Spinal cord (tissue), 10 donors: ENCODE results near the gene NANOS1. TPM values are rescaled to one million over a fixed set of nuclear protein-coding genes. Genes with fewer than 3 reads are reported as not detected.

Experiments
- DNase-seq, 6 donors: peaks; one replicate each; pipeline versions ENCODE4 v3.0.0 to v3.0.0-alpha.2; 2013 to 2015; ENCODE audit warnings: low spot score in 6 of 6, low read depth in 4 of 6
- H3K27ac ChIP-seq: one replicate; pipeline ENCODE4 v1.5.1; 2013; ENCODE audit warnings: low read depth, low read length, control low read depth
- H3K27me3 ChIP-seq: one replicate; pipeline ENCODE4 v1.6.1; 2013; ENCODE audit warnings: low read length; ENCODE audit not compliant: control insufficient read depth, insufficient read depth
- H3K36me3 ChIP-seq: one replicate; pipeline ENCODE4 v1.6.1; 2013; ENCODE audit warnings: low read length; ENCODE audit not compliant: control insufficient read depth, insufficient read depth
- H3K4me1 ChIP-seq: one replicate; pipeline ENCODE4 v1.6.1; 2013; ENCODE audit warnings: low read length; ENCODE audit not compliant: control insufficient read depth, insufficient read depth
- H3K4me3 ChIP-seq: one replicate; pipeline ENCODE4 v1.5.1; 2013; ENCODE audit warnings: low read depth, low read length, control low read depth
- H3K9me3 ChIP-seq: one replicate; pipeline ENCODE4 v1.6.1; 2013; ENCODE audit warnings: low read length; ENCODE audit not compliant: control insufficient read depth, insufficient read depth
- WGBS: methylation state at CpG from one replicate; pipeline ENCODE4 v1.1.5; 2013; ENCODE audit warnings: missing lambda C conversion rate; ENCODE audit not compliant: insufficient coverage; 5-methylcytosine and 5-hydroxymethylcytosine counted together
- polyA plus RNA-seq, 2 donors: library from polyadenylated mRNA; unstranded; fragments of 120-200 nt; gene quantifications; one replicate each; pipeline ENCODE4 v1.2.1, GENCODE V29; 2013; ENCODE audit not compliant: insufficient read length in 2 of 2
- total RNA-seq, 2 donors: library from RNA; depleted of rRNA in 1 of 2; stranded (reverse); fragments of 120-200 nt in 1 of 2; fragments of >200 nt in 1 of 2; gene quantifications; one replicate each; pipeline versions ENCODE4 v1.2.3 to v1.2.4, GENCODE V29; 2013 to 2014
- donor health status: healthy.

The NANOS1 gene
- total and polyA plus RNA-seq, 4 donors = 6.3 to 24.3 (median 14.9) TPM

DNA sequence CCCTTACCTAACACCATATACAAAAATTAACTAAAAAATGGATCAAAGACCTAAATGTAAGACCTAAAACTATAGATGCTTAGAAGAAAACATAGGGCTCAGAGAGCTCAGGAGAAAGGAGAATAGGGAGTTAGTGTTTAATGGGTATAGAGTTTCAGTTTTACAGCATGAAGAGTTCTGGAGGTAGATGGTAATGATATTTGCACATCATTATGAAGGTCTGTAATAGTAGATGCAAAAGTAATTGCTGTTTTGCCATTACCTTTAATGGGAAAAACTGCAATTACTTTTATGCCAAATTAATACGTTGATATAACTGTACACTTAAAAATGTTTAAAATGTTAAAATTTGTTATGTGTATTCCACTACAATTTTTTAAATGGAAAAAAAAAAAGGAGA lies 39.2 kb upstream of the NANOS1 start:
- no peak for DNase-seq
- no peaks in the 10 kb centered on the region for H3K27me3 ChIP-seq
- no peaks in the 10 kb centered on the region for H3K4me1 ChIP-seq
- no peaks in the 10 kb centered on the region for H3K9me3 ChIP-seq
- no peaks in the 10 kb centered on the region for H3K36me3 ChIP-seq
- no peak overlapping the region for H3K4me3 ChIP-seq
- no peak overlapping the region for H3K27ac ChIP-seq
- WGBS = no CpG with 5 or more reads among the region's 1 CpG

- no peak overlapping the region for H3K4me3 ChIP-seq
- DNase-seq = no peak
- no peaks in the 10 kb centered on the region for H3K9me3 ChIP-seq
- WGBS = no CpG with 5 or more reads among the region's 2 CpGs
- H3K36me3 ChIP-seq = no peaks in the 10 kb centered on the region
- no peaks in the 10 kb centered on the region for H3K4me1 ChIP-seq
- H3K27me3 ChIP-seq = no peaks in the 10 kb centered on the region
- H3K27ac ChIP-seq = no peak overlapping the region
Observed at GRCh38 chr10:118992496-118992895, 37.0 kb upstream of the NANOS1 start.

- Histone ChIP-seq H3K4me3 (no peak overlapping the region), H3K27me3 (no peaks in the 10 kb centered on the region), H3K9me3 (peaks cover 2% of the 10 kb centered on the region), H3K4me1 (no peaks in the 10 kb centered on the region), H3K27ac (no peak overlapping the region), H3K36me3 (no peaks in the 10 kb centered on the region)
- WGBS = 59% methylated on average over 2 of the region's 3 CpGs
- DNase-seq = no peak
Observed at GRCh38 chr10:118993214-118993613, 36.3 kb upstream of the NANOS1 start.

DNA sequence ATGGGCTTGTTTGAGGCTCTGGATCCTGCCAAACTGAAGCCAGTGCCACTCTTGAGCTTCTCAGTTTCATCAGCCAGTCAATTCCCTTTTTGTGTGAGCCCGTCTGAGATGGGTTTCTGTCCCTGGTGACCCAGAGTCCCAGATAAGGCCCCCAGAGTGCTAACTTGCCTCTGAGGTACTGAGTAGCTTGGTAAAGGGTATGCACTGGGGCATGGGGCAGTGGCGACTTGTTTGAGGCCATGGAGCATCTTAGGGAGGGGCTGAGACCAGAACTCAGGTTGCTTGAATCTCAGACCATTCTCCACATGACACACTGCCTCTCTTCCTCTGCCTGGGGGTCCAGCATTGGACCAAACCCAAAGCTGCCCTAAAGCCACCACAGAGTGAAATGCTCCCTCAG lies 35.2 kb upstream of the NANOS1 start:
- 100% methylated on average over 1 of the region's 2 CpGs for WGBS
- no peak for DNase-seq
- no peak overlapping the region for H3K27ac ChIP-seq
- H3K4me3 ChIP-seq = no peak overlapping the region
- no peaks in the 10 kb centered on the region for H3K4me1 ChIP-seq
- no peaks in the 10 kb centered on the region for H3K27me3 ChIP-seq
- H3K36me3 ChIP-seq = no peaks in the 10 kb centered on the region
- H3K9me3 ChIP-seq = peaks cover 2% of the 10 kb centered on the region

DNA sequence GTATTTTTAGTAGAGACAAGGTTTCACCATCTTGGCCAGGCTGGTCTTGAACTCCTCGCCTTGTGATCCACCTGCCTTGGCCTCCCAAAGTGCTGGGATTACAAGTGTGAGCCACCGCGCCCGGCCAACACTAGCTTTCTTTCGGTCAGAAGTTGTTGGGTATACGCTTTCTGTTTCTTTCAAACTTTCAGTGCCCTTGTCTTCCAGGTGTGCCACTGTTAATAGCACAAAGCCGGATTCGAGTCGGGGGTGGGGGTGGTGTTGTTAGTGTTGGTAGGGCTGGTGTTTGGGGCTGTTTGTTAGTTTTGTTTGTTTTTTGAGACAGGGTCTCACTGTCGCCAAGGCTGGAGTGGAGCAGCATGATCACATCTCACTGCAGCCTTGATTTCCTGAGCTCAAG lies 33.8 kb upstream of the NANOS1 start:
- Histone ChIP-seq H3K27ac (no peak overlapping the region), H3K36me3 (no peaks in the 10 kb centered on the region), H3K27me3 (no peaks in the 10 kb centered on the region), H3K9me3 (peaks cover 2% of the 10 kb centered on the region), H3K4me3 (no peak overlapping the region), H3K4me1 (peaks cover 2% of the 10 kb centered on the region)
- WGBS = 96% methylated on average over 10 of the region's 10 CpGs
- no peak for DNase-seq

DNA sequence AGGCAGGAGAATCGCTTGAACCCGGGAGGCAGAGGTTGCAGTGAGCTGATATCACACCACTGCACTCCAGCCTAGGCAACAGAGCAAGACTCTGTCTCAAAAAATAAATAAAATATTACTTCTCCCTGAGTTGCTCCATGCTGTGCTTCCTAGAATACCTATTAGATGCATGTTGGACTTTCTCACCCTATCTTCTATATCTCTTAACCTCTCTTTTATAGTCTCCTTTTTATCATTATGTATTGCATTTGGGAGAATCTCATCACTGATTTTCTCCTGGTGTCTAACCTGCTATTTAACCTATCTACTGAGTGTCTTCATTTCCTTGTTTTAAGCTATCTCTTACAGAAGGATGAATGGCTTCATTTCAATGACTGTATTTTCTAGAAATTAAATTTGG lies 32.1 kb upstream of the NANOS1 start:
- no peak overlapping the region for H3K4me3 ChIP-seq
- no peak for DNase-seq
- peaks cover 8% of the 10 kb centered on the region for H3K4me1 ChIP-seq
- H3K27me3 ChIP-seq = no peaks in the 10 kb centered on the region
- H3K9me3 ChIP-seq = peaks cover 2% of the 10 kb centered on the region
- no peaks in the 10 kb centered on the region for H3K36me3 ChIP-seq
- no peak overlapping the region for H3K27ac ChIP-seq
- 100% methylated on average over 2 of the region's 2 CpGs for WGBS

GRCh38 chr10:118998183-118998582 lies 31.3 kb upstream of the NANOS1 start:
- Histone ChIP-seq H3K36me3 (no peaks in the 10 kb centered on the region), H3K27ac (no peak overlapping the region), H3K4me3 (no peak overlapping the region), H3K27me3 (no peaks in the 10 kb centered on the region), H3K4me1 (peaks cover 8% of the 10 kb centered on the region), H3K9me3 (peaks cover 2% of the 10 kb centered on the region)
- DNase-seq = no peak
- 100% methylated on average over 3 of the region's 5 CpGs for WGBS

GRCh38 chr10:119001717-119002500 lies 27.6 kb upstream of the NANOS1 start:
- Histone ChIP-seq H3K9me3 (peaks cover 2% of the 10 kb centered on the region), H3K36me3 (no peaks in the 10 kb centered on the region), H3K4me3 (no peak overlapping the region), H3K27ac (no peak overlapping the region), H3K4me1 (peaks cover 10% of the 10 kb centered on the region), H3K27me3 (no peaks in the 10 kb centered on the region)
- 91% methylated on average over 7 of the region's 10 CpGs for WGBS
- DNase-seq = no peak

- no peak for DNase-seq
- peaks cover 10% of the 10 kb centered on the region for H3K4me1 ChIP-seq
- WGBS = 79% methylated on average over 6 of the region's 7 CpGs
Observed at GRCh38 chr10:119003572-119004289, 25.8 kb upstream of the NANOS1 start.

More at GRCh38 chr10:119003572-119004289, 25.8 kb upstream of the NANOS1 start:
- Histone ChIP-seq H3K4me3 (no peak overlapping the region), H3K36me3 (no peaks in the 10 kb centered on the region), H3K9me3 (no peaks in the 10 kb centered on the region), H3K27me3 (no peaks in the 10 kb centered on the region), H3K27ac (no peak overlapping the region)
